HCT116 (cell line): ENCODE data around the gene RBM33. TPM values are rescaled to one million over a fixed set of nuclear protein-coding genes. Genes with fewer than 3 reads are reported as not detected.
A peak's percentile ranks its signal among the peaks of the same experiment; 100 is the strongest.

Experiments
- ATAC-seq: fragments of 200-7000 bp; cut with Tn5 transposase; 2 replicates; pipeline ENCODE4 v1.9.1; 2020; ENCODE audit warnings: mild to moderate bottlenecking, moderate library complexity
- BruUV-seq: library from RNA; stranded (reverse); fragments of 400-500 nt; replicated peaks from 2 replicates; lab custom pipeline; 2021; lab: Mats Ljungman, UMichigan
- CTCF ChIA-PET: fragments of 300-600 bp; sonication (Branson Sonifier 250); formaldehyde crosslinking; loops from one replicate; lab custom pipeline; 2021; ENCODE audit warnings: antibody characterized with exemption; lab: Charles Lee
- POLR2A ChIA-PET: fragments of 300-600, 350-600 bp; sonication (Branson Sonifier 250); formaldehyde crosslinking; loops from one replicate; lab custom pipeline; 2021; ENCODE audit warnings: antibody characterized with exemption; lab: Charles Lee
- RAD21 ChIA-PET, 2 experiments: fragments of 300-600 bp; sonication (Branson Sonifier 250); formaldehyde crosslinking; loops; one replicate each; lab custom pipeline; 2023; ENCODE audit warnings: low total read pairs in 2 of 2; ENCODE audit not compliant: uncharacterized antibody in 2 of 2, unreplicated experiment in 2 of 2, low non-redundant PET in 1 of 2; lab: Charles Lee
- DNase-seq: peaks from one replicate; pipeline ENCODE4 v3.0.0-alpha.2; 2010; ENCODE audit warnings: low read depth, low spot score
- H2AFZ ChIP-seq: fragments of 200-600 bp; shearing (Covaris generic), sonication (generic); 2 replicates; pipeline ENCODE4 v1.6.1; 2017; ENCODE audit warnings: low read depth, mixed run types, mixed read lengths, antibody characterized with exemption, low read length; ENCODE audit not compliant: poor library complexity, severe bottlenecking
- H3K27ac ChIP-seq: 2 replicates; pipeline ENCODE4 v1.5.1; 2012; ENCODE audit warnings: low read depth, low read length
- H3K27me3 ChIP-seq: fragments of 200-600 bp; sonication (generic); 2 replicates; pipeline ENCODE4 v1.6.1; 2016; ENCODE audit warnings: mixed run types, low read length, mixed read lengths; ENCODE audit not compliant: insufficient read depth
- H3K36me3 ChIP-seq, 2 experiments: fragments of 200-500 bp in 1 of 2; fragments of 200-600 bp in 1 of 2; sonication (Bioruptor generic) in 1 of 2; sonication (generic) in 1 of 2; 2 replicates each; pipeline versions ENCODE4 v1.5.1 to v1.6.1; 2014 to 2016; ENCODE audit warnings: low read length in 2 of 2, inconsistent platforms in 1 of 2, mixed read lengths in 1 of 2, mixed run types in 1 of 2; ENCODE audit not compliant: insufficient read depth in 2 of 2, control insufficient read depth in 1 of 2
- H3K4me1 ChIP-seq, 2 experiments: fragments of 200-600 bp in 1 of 2; sonication (generic) in 1 of 2; 2 replicates each; pipeline versions ENCODE4 v1.5.1 to v1.6.1; 2012 to 2017; ENCODE audit warnings: low read length in 2 of 2, inconsistent platforms in 1 of 2, mild to moderate bottlenecking in 1 of 2, mixed read lengths in 1 of 2, mixed run types in 1 of 2, moderate library complexity in 1 of 2; ENCODE audit not compliant: insufficient read depth in 2 of 2, control insufficient read depth in 1 of 2
- H3K4me2 ChIP-seq: fragments of 200-600 bp; sonication (generic); 2 replicates; pipeline ENCODE4 v1.6.1; 2017; ENCODE audit warnings: mixed run types, low read length, mixed read lengths
- H3K4me3 ChIP-seq, 2 experiments: fragments of 200-600 bp in 1 of 2; sonication (generic) in 1 of 2; replicated peaks in 1 of 2; 2 replicates each; pipeline ENCODE4 v1.5.1; 2011 to 2016; ENCODE audit warnings: low read length in 2 of 2, control low read depth in 1 of 2, low read depth in 1 of 2, mild to moderate bottlenecking in 1 of 2, mixed read lengths in 1 of 2, mixed run types in 1 of 2
- H3K79me2 ChIP-seq: fragments of 200-600 bp; sonication (generic); 2 replicates; pipeline ENCODE4 v1.6.1; 2017; ENCODE audit warnings: mild to moderate bottlenecking, mixed run types, low read length, moderate library complexity, mixed read lengths; ENCODE audit not compliant: insufficient read depth
- H3K9ac ChIP-seq: fragments of 200-600 bp; sonication (generic); 2 replicates; pipeline ENCODE4 v1.6.1; 2016; ENCODE audit warnings: low read length, mixed read lengths
- H3K9me2 ChIP-seq: fragments of 200-600 bp; sonication (generic), shearing (Covaris generic); 2 replicates; pipeline ENCODE4 v1.6.1; 2017; ENCODE audit warnings: mixed run types, mild to moderate bottlenecking, moderate library complexity; ENCODE audit not compliant: insufficient read depth
- H3K9me3 ChIP-seq, 2 experiments: fragments of 200-500 bp in 1 of 2; fragments of 200-600 bp in 1 of 2; sonication (Bioruptor generic) in 1 of 2; sonication (generic) in 1 of 2; 2 replicates each; pipeline ENCODE4 v1.6.1; 2014 to 2017; ENCODE audit warnings: low read length in 2 of 2, mixed read lengths in 2 of 2, inconsistent platforms in 1 of 2, low read depth in 1 of 2, mild to moderate bottlenecking in 1 of 2, mixed run types in 1 of 2, moderate library complexity in 1 of 2; ENCODE audit not compliant: control insufficient read depth in 1 of 2, insufficient read depth in 1 of 2
- H4K20me1 ChIP-seq: fragments of 200-600 bp; sonication (generic), shearing (Covaris generic); 2 replicates; pipeline ENCODE4 v1.6.1; 2017; ENCODE audit warnings: mixed run types, mild to moderate bottlenecking, moderate library complexity; ENCODE audit not compliant: insufficient read depth
- CBX3 ChIP-seq: IDR thresholded peaks from 2 replicates; pipeline ENCODE4 v1.6.1; 2012; ENCODE audit warnings: low read depth
- CEBPB ChIP-seq: IDR thresholded peaks from 2 replicates; pipeline ENCODE4 v1.6.1; 2012; ENCODE audit warnings: low read depth
- ELF1 ChIP-seq: IDR thresholded peaks from 2 replicates; pipeline ENCODE4 v1.6.1; 2012; ENCODE audit warnings: low read depth, borderline replicate concordance
- EZH2 ChIP-seq: fragments of 200-600 bp; sonication (generic); IDR thresholded peaks from 2 replicates; pipeline ENCODE4 v1.6.1; 2017; ENCODE audit warnings: antibody characterized with exemption, mixed run types
- JUND ChIP-seq: IDR thresholded peaks from 2 replicates; pipeline ENCODE4 v1.6.1; 2012
- POLR2AphosphoS5 ChIP-seq: IDR thresholded peaks from 2 replicates; pipeline ENCODE4 v1.6.1; 2011; ENCODE audit warnings: mild to moderate bottlenecking, low read depth, low read length, moderate library complexity
- SP1 ChIP-seq: IDR thresholded peaks from 2 replicates; pipeline ENCODE4 v1.6.1; 2012; ENCODE audit warnings: low read depth
- intact Hi-C: fragments of 100-400 bp; cut with micrococcal nuclease; formaldehyde crosslinking; loops from 2 replicates; pipeline ENCODE4 v1.10.0; 2022
- total RNA-seq: library from RNA; stranded (reverse); gene quantifications from one replicate; pipeline ENCODE4 v1.2.1, GENCODE V29; 2021; ENCODE audit not compliant: unreplicated experiment
- TF ChIP-seq, protein P1 (sequence below): IDR thresholded peaks from 2 replicates; pipeline ENCODE4 v1.6.1; 2012
- TF ChIP-seq, protein P2 (sequence below): IDR thresholded peaks from 2 replicates; pipeline ENCODE4 v1.6.1; 2012
- TF ChIP-seq, protein P3 (sequence below): IDR thresholded peaks from 2 replicates; pipeline ENCODE4 v1.6.1; 2012; ENCODE audit warnings: low read depth
- TF ChIP-seq, protein P4 (sequence below), 3 experiments: fragments of 200-600 bp in 1 of 3; sonication (generic) in 1 of 3; IDR thresholded peaks in 2 of 3; conservative IDR thresholded peaks in 1 of 3; 2 replicates each; pipeline ENCODE4 v1.5.1; 2012 to 2017; ENCODE audit warnings: low read depth in 2 of 3, low read length in 2 of 3, antibody characterized with exemption in 1 of 3, borderline replicate concordance in 1 of 3, control low read depth in 1 of 3, mild to moderate bottlenecking in 1 of 3, mixed read lengths in 1 of 3, mixed run types in 1 of 3, moderate library complexity in 1 of 3; ENCODE audit not compliant: insufficient read depth in 1 of 3

Gene RBM33
- total RNA-seq, 1 experiment from 2014 or later = 64.3 TPM

DNA sequence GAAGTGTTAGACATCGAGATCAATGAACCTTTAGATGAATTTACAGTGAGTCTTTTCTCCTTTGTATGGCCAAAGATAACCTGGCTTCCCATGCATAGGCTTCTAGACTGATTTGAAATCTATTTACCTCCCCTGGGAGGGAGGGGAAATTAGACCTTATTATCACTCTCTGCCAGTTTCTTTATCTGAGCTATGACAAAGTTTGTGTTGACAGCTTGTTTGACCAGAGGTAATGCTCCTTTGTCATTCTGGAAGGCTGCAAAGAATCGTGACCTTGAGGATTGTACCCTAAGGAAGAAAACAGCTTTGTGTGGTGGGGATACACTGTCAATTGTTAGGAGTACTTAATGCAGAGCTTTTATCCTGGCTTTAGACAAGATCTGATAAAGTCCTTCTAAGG lies 36.4 kb downstream of the RBM33 start:
- TSS peak; percentile 4 for BruUV-seq
- Histone ChIP-seq H3K4me3 (no peak overlapping the region), H3K4me2 (no peak overlapping the region), H3K27me3 (no peaks in the 10 kb centered on the region), H3K9ac (no peak overlapping the region), H3K27ac (no peak overlapping the region), H3K9me2 (no peaks in the 10 kb centered on the region), H3K36me3 (peaks cover 8 to 17% of the 10 kb centered on the region in 2 experiments), H3K4me1 (no peaks in the 10 kb centered on the region), H4K20me1 (no peaks in the 10 kb centered on the region), H2AFZ (no peak overlapping the region), H3K9me3 (no peaks in the 10 kb centered on the region), H3K79me2 (peaks cover 96% of the 10 kb centered on the region)
- RAD21 ChIA-PET = no interaction called here
- CTCF ChIA-PET = no interaction called here
- ATAC-seq (no peak), DNase-seq (no peak)
- TF ChIP-seq, protein P1, sequence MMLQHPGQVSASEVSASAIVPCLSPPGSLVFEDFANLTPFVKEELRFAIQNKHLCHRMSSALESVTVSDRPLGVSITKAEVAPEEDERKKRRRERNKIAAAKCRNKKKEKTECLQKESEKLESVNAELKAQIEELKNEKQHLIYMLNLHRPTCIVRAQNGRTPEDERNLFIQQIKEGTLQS = no peak
- no peak for TF ChIP-seq POLR2AphosphoS5
- TF ChIP-seq, protein P2, sequence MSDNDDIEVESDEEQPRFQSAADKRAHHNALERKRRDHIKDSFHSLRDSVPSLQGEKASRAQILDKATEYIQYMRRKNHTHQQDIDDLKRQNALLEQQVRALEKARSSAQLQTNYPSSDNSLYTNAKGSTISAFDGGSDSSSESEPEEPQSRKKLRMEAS = no peak
- POLR2A ChIA-PET = no interaction called here
- intact Hi-C loops = no loop called here

DNA sequence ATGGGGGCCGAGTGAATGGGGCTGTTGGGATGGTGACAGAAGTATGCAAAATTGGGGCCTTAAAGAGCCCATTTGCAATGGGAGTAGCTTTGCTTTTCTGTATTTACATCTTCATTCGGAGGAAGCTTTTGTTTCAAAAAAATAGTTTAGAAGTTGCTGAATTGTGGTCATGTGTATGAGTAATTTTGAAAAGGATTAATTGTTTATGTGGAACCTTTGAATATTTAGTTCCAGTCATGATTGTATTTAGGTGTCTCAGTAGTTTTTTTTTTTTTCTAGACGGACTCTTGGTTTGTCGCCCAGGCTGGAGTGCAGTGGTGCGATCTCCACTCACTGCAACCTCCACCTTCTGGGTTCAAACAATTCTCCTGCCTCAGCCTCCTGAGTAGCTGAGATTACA lies 37.2 kb downstream of the RBM33 start:
- no peak for TF ChIP-seq CBX3
- no peak for TF ChIP-seq CEBPB
- TF ChIP-seq, protein P3, sequence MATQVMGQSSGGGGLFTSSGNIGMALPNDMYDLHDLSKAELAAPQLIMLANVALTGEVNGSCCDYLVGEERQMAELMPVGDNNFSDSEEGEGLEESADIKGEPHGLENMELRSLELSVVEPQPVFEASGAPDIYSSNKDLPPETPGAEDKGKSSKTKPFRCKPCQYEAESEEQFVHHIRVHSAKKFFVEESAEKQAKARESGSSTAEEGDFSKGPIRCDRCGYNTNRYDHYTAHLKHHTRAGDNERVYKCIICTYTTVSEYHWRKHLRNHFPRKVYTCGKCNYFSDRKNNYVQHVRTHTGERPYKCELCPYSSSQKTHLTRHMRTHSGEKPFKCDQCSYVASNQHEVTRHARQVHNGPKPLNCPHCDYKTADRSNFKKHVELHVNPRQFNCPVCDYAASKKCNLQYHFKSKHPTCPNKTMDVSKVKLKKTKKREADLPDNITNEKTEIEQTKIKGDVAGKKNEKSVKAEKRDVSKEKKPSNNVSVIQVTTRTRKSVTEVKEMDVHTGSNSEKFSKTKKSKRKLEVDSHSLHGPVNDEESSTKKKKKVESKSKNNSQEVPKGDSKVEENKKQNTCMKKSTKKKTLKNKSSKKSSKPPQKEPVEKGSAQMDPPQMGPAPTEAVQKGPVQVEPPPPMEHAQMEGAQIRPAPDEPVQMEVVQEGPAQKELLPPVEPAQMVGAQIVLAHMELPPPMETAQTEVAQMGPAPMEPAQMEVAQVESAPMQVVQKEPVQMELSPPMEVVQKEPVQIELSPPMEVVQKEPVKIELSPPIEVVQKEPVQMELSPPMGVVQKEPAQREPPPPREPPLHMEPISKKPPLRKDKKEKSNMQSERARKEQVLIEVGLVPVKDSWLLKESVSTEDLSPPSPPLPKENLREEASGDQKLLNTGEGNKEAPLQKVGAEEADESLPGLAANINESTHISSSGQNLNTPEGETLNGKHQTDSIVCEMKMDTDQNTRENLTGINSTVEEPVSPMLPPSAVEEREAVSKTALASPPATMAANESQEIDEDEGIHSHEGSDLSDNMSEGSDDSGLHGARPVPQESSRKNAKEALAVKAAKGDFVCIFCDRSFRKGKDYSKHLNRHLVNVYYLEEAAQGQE = no peak
- no peak for TF ChIP-seq JUND
- TF ChIP-seq, protein P4, sequence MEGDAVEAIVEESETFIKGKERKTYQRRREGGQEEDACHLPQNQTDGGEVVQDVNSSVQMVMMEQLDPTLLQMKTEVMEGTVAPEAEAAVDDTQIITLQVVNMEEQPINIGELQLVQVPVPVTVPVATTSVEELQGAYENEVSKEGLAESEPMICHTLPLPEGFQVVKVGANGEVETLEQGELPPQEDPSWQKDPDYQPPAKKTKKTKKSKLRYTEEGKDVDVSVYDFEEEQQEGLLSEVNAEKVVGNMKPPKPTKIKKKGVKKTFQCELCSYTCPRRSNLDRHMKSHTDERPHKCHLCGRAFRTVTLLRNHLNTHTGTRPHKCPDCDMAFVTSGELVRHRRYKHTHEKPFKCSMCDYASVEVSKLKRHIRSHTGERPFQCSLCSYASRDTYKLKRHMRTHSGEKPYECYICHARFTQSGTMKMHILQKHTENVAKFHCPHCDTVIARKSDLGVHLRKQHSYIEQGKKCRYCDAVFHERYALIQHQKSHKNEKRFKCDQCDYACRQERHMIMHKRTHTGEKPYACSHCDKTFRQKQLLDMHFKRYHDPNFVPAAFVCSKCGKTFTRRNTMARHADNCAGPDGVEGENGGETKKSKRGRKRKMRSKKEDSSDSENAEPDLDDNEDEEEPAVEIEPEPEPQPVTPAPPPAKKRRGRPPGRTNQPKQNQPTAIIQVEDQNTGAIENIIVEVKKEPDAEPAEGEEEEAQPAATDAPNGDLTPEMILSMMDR (IDR thresholded peaks at IDR 0.05 in 2 of 3, conservative IDR thresholded peaks at IDR 0.05 in 1 of 3; ENCODE audit: borderline replicate concordance in 1 of 3, insufficient read depth in 1 of 3, low read depth in 2 of 3, low read length in 2 of 3) = no peak
- TF ChIP-seq, protein P2 = no peak
- no peak for TF ChIP-seq EZH2
- TF ChIP-seq SP1 = no peak
- TF ChIP-seq ELF1 = no peak
- CTCF ChIA-PET = no interaction called here
- H3K9me3 ChIP-seq = no peaks in the 10 kb centered on the region
- POLR2A ChIA-PET = no interaction called here
- H2AFZ ChIP-seq = no peak overlapping the region
- H4K20me1 ChIP-seq = no peaks in the 10 kb centered on the region
- RAD21 ChIA-PET = no interaction called here
- H3K4me1 ChIP-seq = no peaks in the 10 kb centered on the region
- H3K9ac ChIP-seq = no peak overlapping the region
- intact Hi-C loops = no loop called here
- no peaks in the 10 kb centered on the region for H3K9me2 ChIP-seq
- DNase-seq = no peak
- H3K36me3 ChIP-seq = peaks cover 8 to 17% of the 10 kb centered on the region in 2 experiments
- H3K79me2 ChIP-seq = peaks cover 92% of the 10 kb centered on the region
- H3K27ac ChIP-seq = no peak overlapping the region
- no peaks in the 10 kb centered on the region for H3K27me3 ChIP-seq
- no TSS peak for BruUV-seq
- ATAC-seq = no peak
- H3K4me3 ChIP-seq = no peak overlapping the region
- no peak overlapping the region for H3K4me2 ChIP-seq
